ENCODE results near the gene DGLUCY.

DNA sequence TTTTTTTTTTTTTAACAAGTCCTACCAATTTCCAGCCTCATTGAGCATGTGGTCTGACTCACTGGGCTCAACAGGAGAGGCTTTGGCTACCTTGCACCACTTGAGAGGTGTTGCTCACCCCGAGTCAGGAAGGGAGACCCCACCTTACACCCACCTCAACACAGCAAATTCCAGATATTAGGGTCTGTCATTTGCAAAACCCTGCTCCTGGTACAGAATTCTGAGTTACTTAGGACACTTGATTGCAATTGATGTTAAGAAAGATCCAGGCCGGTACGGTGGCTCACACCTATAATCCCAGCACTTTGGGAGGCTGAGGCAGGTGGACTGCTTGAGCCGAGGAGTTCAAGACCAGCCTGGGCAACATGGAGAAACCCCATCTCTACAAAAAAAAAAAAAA, 14.1 kb downstream of the DGLUCY start:
- no peak for TF ChIP-seq POLR2A (IDR thresholded peaks at IDR 0.05)
- TF ChIP-seq, protein P1, sequence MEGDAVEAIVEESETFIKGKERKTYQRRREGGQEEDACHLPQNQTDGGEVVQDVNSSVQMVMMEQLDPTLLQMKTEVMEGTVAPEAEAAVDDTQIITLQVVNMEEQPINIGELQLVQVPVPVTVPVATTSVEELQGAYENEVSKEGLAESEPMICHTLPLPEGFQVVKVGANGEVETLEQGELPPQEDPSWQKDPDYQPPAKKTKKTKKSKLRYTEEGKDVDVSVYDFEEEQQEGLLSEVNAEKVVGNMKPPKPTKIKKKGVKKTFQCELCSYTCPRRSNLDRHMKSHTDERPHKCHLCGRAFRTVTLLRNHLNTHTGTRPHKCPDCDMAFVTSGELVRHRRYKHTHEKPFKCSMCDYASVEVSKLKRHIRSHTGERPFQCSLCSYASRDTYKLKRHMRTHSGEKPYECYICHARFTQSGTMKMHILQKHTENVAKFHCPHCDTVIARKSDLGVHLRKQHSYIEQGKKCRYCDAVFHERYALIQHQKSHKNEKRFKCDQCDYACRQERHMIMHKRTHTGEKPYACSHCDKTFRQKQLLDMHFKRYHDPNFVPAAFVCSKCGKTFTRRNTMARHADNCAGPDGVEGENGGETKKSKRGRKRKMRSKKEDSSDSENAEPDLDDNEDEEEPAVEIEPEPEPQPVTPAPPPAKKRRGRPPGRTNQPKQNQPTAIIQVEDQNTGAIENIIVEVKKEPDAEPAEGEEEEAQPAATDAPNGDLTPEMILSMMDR (IDR thresholded peaks at IDR 0.05 in 8 of 11, conservative IDR thresholded peaks at IDR 0.05 in 3 of 11) = no peak

Measured in spleen (tissue), 7 donors.